ENCODE data around the gene ATAD3C. TPM values are rescaled to one million over a fixed set of nuclear protein-coding genes. Genes with fewer than 3 reads are reported as not detected.
"Not testable (repeated sequence)": the region's sequence is repeated elsewhere in the genome, so short reads cannot be mapped to it uniquely, and the experiment has no call there.

Gene ATAD3C
- 0.48 TPM for polyA plus RNA-seq (2013, experiment 1 of 2)
- polyA plus RNA-seq (2013, experiment 2 of 2) = 0.51 TPM

- no peaks in the 10 kb centered on the region for H3K4me1 ChIP-seq (ENCODE audit: control insufficient read depth, insufficient read depth, low read length, poor library complexity, severe bottlenecking)
- WGBS, 2 experiments (ENCODE audit: insufficient coverage in 2 of 2) = 100% methylated on average over 1 of the region's 6 CpGs; no CpG with 5 or more reads in 1 of the 2 experiments
- H3K27ac ChIP-seq (ENCODE audit: low read depth, low read length, severe bottlenecking) = no peak within 1 kb of the TSS
- no peaks in the 10 kb centered on the region for H3K9me3 ChIP-seq (ENCODE audit: control insufficient read depth, low read length)
- no peak within 1 kb of the TSS for H3K4me3 ChIP-seq (ENCODE audit: extremely low read depth, insufficient read depth, low read length, poor library complexity, severe bottlenecking)
- H3K36me3 ChIP-seq (ENCODE audit: control insufficient read depth, insufficient read depth, low read length) = no peaks in the 10 kb centered on the region
Measured at GRCh38 chr1:1449099-1449739, at the start of gene ATAD3C. ATAD3C (plus strand) TSS chr1:1449689; CDS start chr1:1450684, 995 bp downstream.

GRCh38 chr1:1399872-1400575 lies 49.5 kb upstream of the ATAD3C start:
- no peaks in the 10 kb centered on the region for H3K9me3 ChIP-seq (ENCODE audit: control insufficient read depth, low read length)
- H3K27ac ChIP-seq (ENCODE audit: low read depth, low read length, severe bottlenecking) = peak overlapping the region; percentile 58
- peak overlapping the region; percentile 95 for H3K4me3 ChIP-seq (ENCODE audit: extremely low read depth, insufficient read depth, low read length, poor library complexity, severe bottlenecking)
- peaks cover 73% of the 10 kb centered on the region for H3K36me3 ChIP-seq (ENCODE audit: control insufficient read depth, insufficient read depth, low read length)
- WGBS, 2 experiments (ENCODE audit: insufficient coverage in 2 of 2) = 10% methylated on average over 31 to 32 of the region's 34 CpGs
- H3K4me1 ChIP-seq (ENCODE audit: control insufficient read depth, insufficient read depth, low read length, poor library complexity, severe bottlenecking) = peaks cover 26% of the 10 kb centered on the region

DNA sequence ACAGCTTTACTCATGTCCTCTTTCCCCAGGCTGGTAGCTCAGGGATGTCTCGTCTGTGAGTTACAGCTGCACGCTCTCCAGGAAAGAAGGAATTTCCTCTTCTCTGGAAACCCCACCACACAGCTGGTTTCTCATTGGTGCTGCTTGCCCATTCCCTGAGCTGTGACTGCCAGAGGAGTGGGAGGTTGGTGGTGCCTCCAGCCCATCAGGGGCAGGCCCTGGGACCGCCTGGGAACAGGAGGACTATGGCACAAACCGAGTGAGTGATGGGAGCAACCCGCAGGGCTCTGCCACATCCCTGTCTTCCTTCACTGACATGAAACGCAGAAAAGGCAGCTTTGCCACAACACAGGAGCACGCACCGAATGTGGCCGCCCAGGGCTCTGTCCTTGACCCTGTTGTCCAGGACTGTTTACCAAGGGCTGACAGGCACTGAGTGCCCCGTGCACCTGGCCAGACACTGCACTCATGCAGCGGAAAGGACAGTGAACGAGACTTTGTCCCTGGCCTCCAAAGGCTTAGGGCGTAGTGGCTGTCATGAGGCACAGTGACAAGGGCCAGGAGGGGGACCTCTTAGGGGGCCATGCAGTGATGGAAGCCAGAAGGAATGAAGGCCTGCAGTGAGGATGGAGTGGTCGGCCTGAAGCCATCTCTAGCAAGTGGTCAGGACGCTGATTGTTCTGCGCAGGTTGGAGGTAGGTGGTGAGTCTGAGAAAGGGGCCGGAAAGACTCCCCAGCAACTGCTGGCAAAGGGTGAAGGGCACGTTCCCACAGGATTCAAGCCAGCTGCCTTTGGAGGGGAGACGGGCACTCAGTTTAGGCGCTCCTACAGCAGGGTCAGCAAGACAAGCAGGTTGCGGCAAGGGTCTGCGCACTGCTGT lies 48.7 kb upstream of the ATAD3C start:
- no peaks in the 10 kb centered on the region for H3K9me3 ChIP-seq (ENCODE audit: control insufficient read depth, low read length)
- H3K4me1 ChIP-seq (ENCODE audit: control insufficient read depth, insufficient read depth, low read length, poor library complexity, severe bottlenecking) = peaks cover 26% of the 10 kb centered on the region
- H3K36me3 ChIP-seq (ENCODE audit: control insufficient read depth, insufficient read depth, low read length) = peaks cover 73% of the 10 kb centered on the region
- H3K27ac ChIP-seq (ENCODE audit: low read depth, low read length, severe bottlenecking) = peak overlapping the region; percentile 58
- H3K4me3 ChIP-seq (ENCODE audit: extremely low read depth, insufficient read depth, low read length, poor library complexity, severe bottlenecking) = peak overlapping the region; percentile 95
- 91 to 94% methylated on average over 21 to 22 of the region's 22 CpGs for WGBS, 2 experiments (ENCODE audit: insufficient coverage in 2 of 2)

GRCh38 chr1:1401457-1402010 lies 48.0 kb upstream of the ATAD3C start:
- Histone ChIP-seq H3K4me3 (ENCODE audit: extremely low read depth, insufficient read depth, low read length, poor library complexity, severe bottlenecking) (no peak overlapping the region), H3K27ac (ENCODE audit: low read depth, low read length, severe bottlenecking) (no peak overlapping the region), H3K36me3 (ENCODE audit: control insufficient read depth, insufficient read depth, low read length) (peaks cover 76% of the 10 kb centered on the region), H3K4me1 (ENCODE audit: control insufficient read depth, insufficient read depth, low read length, poor library complexity, severe bottlenecking) (peaks cover 26% of the 10 kb centered on the region), H3K9me3 (ENCODE audit: control insufficient read depth, low read length) (no peaks in the 10 kb centered on the region)
- WGBS, 2 experiments (ENCODE audit: insufficient coverage in 2 of 2) = 96 to 100% methylated on average over 5 of the region's 7 CpGs

- H3K27ac ChIP-seq (ENCODE audit: low read depth, low read length, severe bottlenecking) = no peak overlapping the region
- peaks cover 26% of the 10 kb centered on the region for H3K4me1 ChIP-seq (ENCODE audit: control insufficient read depth, insufficient read depth, low read length, poor library complexity, severe bottlenecking)
- H3K9me3 ChIP-seq (ENCODE audit: control insufficient read depth, low read length) = no peaks in the 10 kb centered on the region
- 87 to 88% methylated on average over 20 of the region's 20 CpGs for WGBS, 2 experiments (ENCODE audit: insufficient coverage in 2 of 2)
- H3K36me3 ChIP-seq (ENCODE audit: control insufficient read depth, insufficient read depth, low read length) = peaks cover 71% of the 10 kb centered on the region
- H3K4me3 ChIP-seq (ENCODE audit: extremely low read depth, insufficient read depth, low read length, poor library complexity, severe bottlenecking) = no peak overlapping the region
Measured at GRCh38 chr1:1402072-1402900, 47.2 kb upstream of the ATAD3C start.

DNA sequence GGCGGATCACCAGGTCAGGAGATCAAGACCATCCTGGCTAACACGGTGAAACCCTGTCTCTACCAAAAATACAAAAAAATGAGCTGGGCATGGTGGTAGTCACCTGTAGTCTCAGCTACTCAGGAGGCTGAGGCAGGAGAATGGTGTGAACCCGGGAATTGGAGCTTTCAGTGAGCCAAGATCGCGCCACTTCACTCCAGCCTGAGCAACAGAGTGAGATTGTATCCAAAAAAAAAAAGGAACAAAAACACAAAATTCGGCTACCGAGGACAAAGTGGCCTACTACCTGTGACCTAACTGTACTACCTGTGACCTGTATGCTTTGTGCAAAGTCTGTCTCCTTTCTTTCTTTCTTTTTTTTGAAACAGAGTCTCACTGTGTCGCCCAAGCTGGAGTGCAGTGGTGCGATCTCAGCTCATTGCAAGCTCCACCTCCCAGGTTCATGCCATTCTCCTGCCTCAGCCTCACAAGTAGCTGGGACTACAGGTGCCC lies 46.5 kb upstream of the ATAD3C start:
- Histone ChIP-seq H3K4me1 (ENCODE audit: control insufficient read depth, insufficient read depth, low read length, poor library complexity, severe bottlenecking) (peaks cover 19% of the 10 kb centered on the region), H3K36me3 (ENCODE audit: control insufficient read depth, insufficient read depth, low read length) (peaks cover 65% of the 10 kb centered on the region)
- not testable (repeated sequence) for H3K27ac ChIP-seq (ENCODE audit: low read depth, low read length, severe bottlenecking); H3K4me3 ChIP-seq (ENCODE audit: extremely low read depth, insufficient read depth, low read length, poor library complexity, severe bottlenecking); H3K9me3 ChIP-seq (ENCODE audit: control insufficient read depth, low read length)
- 88 to 95% methylated on average over 8 to 9 of the region's 9 CpGs for WGBS, 2 experiments (ENCODE audit: insufficient coverage in 2 of 2)

DNA sequence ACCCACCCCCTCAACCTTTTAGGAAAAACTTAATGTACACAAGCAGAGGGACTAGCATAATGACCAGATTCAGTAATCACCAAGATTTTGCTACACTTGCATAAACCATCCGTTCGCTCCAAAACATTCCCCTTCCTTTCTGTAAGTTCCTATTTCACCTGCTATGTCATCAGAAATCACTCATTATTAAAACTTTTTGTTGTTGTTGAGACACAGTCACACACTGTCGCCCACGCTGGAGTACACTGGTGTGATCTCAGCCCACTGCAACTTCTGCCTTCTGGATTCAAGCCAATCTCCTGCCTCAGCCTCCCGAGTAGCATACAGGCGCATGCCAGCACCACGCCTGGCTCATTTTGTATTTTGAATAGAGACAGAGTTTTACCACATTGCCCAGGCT lies 45.8 kb upstream of the ATAD3C start:
- Histone ChIP-seq H3K9me3 (ENCODE audit: control insufficient read depth, low read length) (no peaks in the 10 kb centered on the region), H3K36me3 (ENCODE audit: control insufficient read depth, insufficient read depth, low read length) (peaks cover 63% of the 10 kb centered on the region), H3K27ac (ENCODE audit: low read depth, low read length, severe bottlenecking) (no peak overlapping the region), H3K4me3 (ENCODE audit: extremely low read depth, insufficient read depth, low read length, poor library complexity, severe bottlenecking) (no peak overlapping the region), H3K4me1 (ENCODE audit: control insufficient read depth, insufficient read depth, low read length, poor library complexity, severe bottlenecking) (peaks cover 22% of the 10 kb centered on the region)
- WGBS, 2 experiments (ENCODE audit: insufficient coverage in 2 of 2) = 95 to 96% methylated on average over 7 of the region's 7 CpGs

DNA sequence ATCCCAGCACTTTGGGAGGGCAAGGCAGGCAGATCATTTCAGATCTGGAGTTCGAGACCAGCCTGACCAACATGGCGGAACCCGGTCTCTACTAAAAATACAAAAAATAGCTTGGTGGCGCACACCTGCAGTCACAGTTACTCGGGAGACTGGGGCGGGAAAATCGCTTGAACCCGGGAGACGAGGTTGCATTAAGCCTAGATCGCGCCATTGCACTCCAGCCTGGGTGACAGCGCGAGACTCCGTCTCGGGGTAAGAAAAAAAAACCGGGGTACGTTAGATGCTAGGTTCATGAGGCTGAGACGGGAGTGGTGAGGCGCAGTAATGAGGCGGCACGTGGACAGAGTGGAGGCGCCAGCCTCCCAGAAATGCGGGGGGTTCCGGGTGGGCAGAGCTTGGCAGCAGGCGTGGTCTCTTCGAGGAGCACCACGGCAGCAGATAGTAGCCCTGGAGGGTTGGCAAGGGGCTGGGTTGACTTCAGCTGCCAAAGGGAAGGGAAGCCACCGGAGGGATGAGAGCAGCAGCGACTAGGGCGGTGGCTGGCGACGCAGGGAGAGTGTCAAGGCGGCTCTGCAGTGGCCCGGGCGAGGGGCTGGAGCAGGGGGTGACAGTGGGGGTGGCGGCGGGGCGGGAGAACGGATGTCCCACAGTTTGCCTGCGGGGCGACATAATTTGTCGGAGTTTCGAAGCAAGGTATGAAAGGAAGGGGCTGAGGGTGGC lies 43.2 kb upstream of the ATAD3C start:
- peaks cover 64% of the 10 kb centered on the region for H3K36me3 ChIP-seq (ENCODE audit: control insufficient read depth, insufficient read depth, low read length)
- H3K9me3 ChIP-seq (ENCODE audit: control insufficient read depth, low read length) = no peaks in the 10 kb centered on the region
- peaks cover 14% of the 10 kb centered on the region for H3K4me1 ChIP-seq (ENCODE audit: control insufficient read depth, insufficient read depth, low read length, poor library complexity, severe bottlenecking)
- peak overlapping the region; percentile 72 for H3K27ac ChIP-seq (ENCODE audit: low read depth, low read length, severe bottlenecking)
- peak overlapping the region; percentile 91 for H3K4me3 ChIP-seq (ENCODE audit: extremely low read depth, insufficient read depth, low read length, poor library complexity, severe bottlenecking)
- 49 to 52% methylated on average over 39 to 41 of the region's 43 CpGs for WGBS, 2 experiments (ENCODE audit: insufficient coverage in 2 of 2)

DNA sequence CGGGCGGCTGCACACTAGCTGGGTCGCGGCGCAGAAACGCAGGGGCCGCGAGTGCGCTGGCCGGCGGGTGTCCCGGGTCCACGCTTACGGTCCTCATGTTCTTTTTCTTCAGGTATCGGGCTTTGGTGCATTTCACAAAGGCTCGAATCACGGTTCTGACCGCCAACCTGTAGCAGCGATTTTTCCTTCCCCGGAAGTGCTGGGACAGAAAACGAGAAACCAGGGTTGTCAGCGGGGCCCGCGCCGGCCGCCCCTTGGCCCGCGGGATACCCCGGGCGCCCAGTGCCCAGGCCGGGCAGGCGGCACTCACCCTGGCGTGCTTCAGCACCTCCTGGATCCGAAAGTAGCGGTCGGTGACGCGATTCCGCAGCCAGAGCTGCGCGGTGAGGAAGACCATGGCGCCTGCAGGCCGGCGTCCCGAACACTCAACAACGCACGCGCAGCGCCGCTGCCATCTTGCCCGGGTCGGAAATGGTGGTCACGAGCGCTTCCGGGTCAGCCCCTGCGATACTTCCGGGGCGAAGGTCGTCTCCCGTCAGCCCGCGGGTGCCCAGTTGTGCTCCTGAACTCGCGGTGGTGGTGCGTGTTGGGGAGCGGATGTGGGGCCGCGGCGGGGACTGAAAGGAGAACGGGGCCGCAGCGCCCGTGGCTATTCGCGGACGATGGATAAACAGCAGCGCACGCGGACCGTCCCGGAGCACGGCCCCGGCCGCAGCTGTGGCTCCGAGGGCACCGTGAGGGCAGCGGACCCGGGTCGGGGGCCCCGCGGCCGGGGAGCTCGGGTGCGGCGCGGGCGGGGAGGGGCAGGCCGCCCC lies 42.5 kb upstream of the ATAD3C start, which contains the start of gene MRPL20:
Gene MRPL20 (minus strand): TSS at position 473 of the 815 bp plus-strand sequence. CDS start 76 bp downstream, at position 397.
- H3K9me3 ChIP-seq (ENCODE audit: control insufficient read depth, low read length) = peaks cover under 1% of the 10 kb centered on the region
- peaks cover 8% of the 10 kb centered on the region for H3K4me1 ChIP-seq (ENCODE audit: control insufficient read depth, insufficient read depth, low read length, poor library complexity, severe bottlenecking)
- peaks cover 57% of the 10 kb centered on the region for H3K36me3 ChIP-seq (ENCODE audit: control insufficient read depth, insufficient read depth, low read length)
- WGBS, 2 experiments (ENCODE audit: insufficient coverage in 2 of 2) = 0% methylated on average over 76 to 92 of the region's 98 CpGs
- H3K27ac ChIP-seq (ENCODE audit: low read depth, low read length, severe bottlenecking) = peak within 1 kb of the TSS; percentile 72
- H3K4me3 ChIP-seq (ENCODE audit: extremely low read depth, insufficient read depth, low read length, poor library complexity, severe bottlenecking) = peak within 1 kb of the TSS; percentile 91
